Kidney (tissue), 14 donors: ENCODE data around the gene ESRP2. TPM values are rescaled to one million over a fixed set of nuclear protein-coding genes. Genes with fewer than 3 reads are reported as not detected.

Experiments
- DNase-seq, 5 donors: peaks; one replicate each; pipeline ENCODE4 v3.0.0-alpha.2; 2013 to 2020
- FAIRE-seq: peaks from 2 replicates; lab custom pipeline; 2012; peaks lifted over from hg19 to GRCh38; lab: Jason Lieb, UNC
- H3K27ac ChIP-seq, 2 donors: one replicate each; pipeline ENCODE4 v1.7.0; 2013; ENCODE audit warnings: low read depth in 2 of 2, low read length in 2 of 2, inconsistent platforms in 1 of 2
- H3K27me3 ChIP-seq: one replicate; pipeline ENCODE4 v1.7.1; 2013; ENCODE audit warnings: low read length, inconsistent platforms; ENCODE audit not compliant: control insufficient read depth, insufficient read depth
- H3K36me3 ChIP-seq, 3 donors: one replicate each; pipeline versions ENCODE4 v1.7.0 to v1.7.1; 2013; ENCODE audit warnings: low read length in 3 of 3, control low read depth in 1 of 3, inconsistent platforms in 1 of 3; ENCODE audit not compliant: insufficient read depth in 3 of 3, control insufficient read depth in 2 of 3
- H3K4me1 ChIP-seq, 3 donors: one replicate each; pipeline versions ENCODE4 v1.7.0 to v1.7.1; 2013; ENCODE audit warnings: low read length in 3 of 3, inconsistent platforms in 1 of 3, low read depth in 1 of 3; ENCODE audit not compliant: control insufficient read depth in 2 of 3, insufficient read depth in 2 of 3
- H3K4me3 ChIP-seq, 3 donors: one replicate each; pipeline versions ENCODE4 v1.7.0 to v1.8.1; 2013; ENCODE audit warnings: low read length in 3 of 3, control low read depth in 1 of 3, inconsistent platforms in 1 of 3
- H3K9ac ChIP-seq, 3 donors: one replicate each; pipeline versions ENCODE4 v1.7.0 to v1.7.1; 2013; ENCODE audit warnings: low read length in 3 of 3, control low read depth in 1 of 3, inconsistent platforms in 1 of 3
- H3K9me3 ChIP-seq, 3 donors: one replicate each; pipeline versions ENCODE4 v1.7.0 to v1.7.1; 2013; ENCODE audit warnings: low read length in 3 of 3, control low read depth in 1 of 3, inconsistent platforms in 1 of 3; ENCODE audit not compliant: control insufficient read depth in 2 of 3, insufficient read depth in 1 of 3
- CTCF ChIP-seq: IDR thresholded peaks from 3 replicates; pipeline ENCODE4 v1.5.1; 2012; ENCODE audit warnings: mild to moderate bottlenecking, moderate library complexity, borderline replicate concordance; ENCODE audit not compliant: insufficient read depth; ENCODE audit errors: extremely low read depth
- intact Hi-C: fragments of 100-400 bp; cut with DNase I; formaldehyde crosslinking; loops from one replicate; pipeline ENCODE4 v1.11.1; 2022
- polyA plus RNA-seq: library from polyadenylated mRNA; stranded (reverse); fragments of 350-450 nt; fragmentation: Illumina TruSeq; extraction: RNeasy Lipid Tissue Mini Kit (QIAGEN cat#74804); gene quantifications from one replicate; pipeline ENCODE4 v1.2.3, GENCODE V29; 2014; ENCODE audit warnings: low read depth, low replicate concordance; ENCODE audit not compliant: insufficient read depth
- total RNA-seq: library from RNA; stranded (reverse); fragmentation: NEBNext Ultra II Directional; extraction: Animal tissue kit (Norgen Biotek cat#: 25700); gene quantifications from one replicate; pipeline ENCODE4 v1.2.1, GENCODE V29; 2021
- donor health status: control.
- donor health status: control.
- donor health status: control.
- donor health status: control.
- donor health status: control.
- donor health status: DM: yes; HTN: yes; CAD: no.
- donor health status: Normal renal cell carcinoma (clear cell type).

Gene ESRP2
- total and polyA plus RNA-seq, 2 donors from 2014 or later = 19.1 to 32.9 TPM

GRCh38 chr16:68283801-68284598 lies 48.1 kb upstream of the ESRP2 start:
- TF ChIP-seq CTCF = no peak
- Histone ChIP-seq H3K9ac (no peak overlapping the region), H3K4me3 (no peak overlapping the region), H3K4me1 (peaks cover 0 to 21% (median 8%) of the 10 kb centered on the region in 3 donors), H3K36me3 (peaks cover 0 to 3% (median 3%) of the 10 kb centered on the region in 3 donors), H3K27me3 (no peaks in the 10 kb centered on the region), H3K9me3 (no peaks in the 10 kb centered on the region), H3K27ac (peak overlapping the region in 1 of 2 donors; percentile 36)
- DNase-seq (peak in 1 of 5 donors; percentile 66), FAIRE-seq (no peak)
- intact Hi-C loops = no loop called here

GRCh38 chr16:68283346-68283745 lies 47.4 kb upstream of the ESRP2 start:
- intact Hi-C loops = no loop called here
- peak overlapping the region in 1 of 2 donors; percentile 61 for H3K27ac ChIP-seq

GRCh38 chr16:68282064-68282452 lies 46.1 kb upstream of the ESRP2 start:
- no peak overlapping the region for H3K4me3 ChIP-seq
- intact Hi-C loops = no loop called here
- no peak for FAIRE-seq
- H3K9ac ChIP-seq = no peak overlapping the region
- no peak for DNase-seq
- TF ChIP-seq CTCF = no peak
- H3K9me3 ChIP-seq = no peaks in the 10 kb centered on the region
- no peaks in the 10 kb centered on the region for H3K36me3 ChIP-seq
- H3K27ac ChIP-seq = peak overlapping the region in 1 of 2 donors; percentile 20
- no peaks in the 10 kb centered on the region for H3K27me3 ChIP-seq
- peaks cover 0 to 12% (median 4%) of the 10 kb centered on the region in 3 donors for H3K4me1 ChIP-seq

More at GRCh38 chr16:68283346-68283745, 47.4 kb upstream of the ESRP2 start:
- no peaks in the 10 kb centered on the region for H3K9me3 ChIP-seq
- peaks cover 0 to 3% (median 3%) of the 10 kb centered on the region in 3 donors for H3K36me3 ChIP-seq
- H3K9ac ChIP-seq = no peak overlapping the region
- no peak for DNase-seq
- peaks cover 0 to 21% (median 8%) of the 10 kb centered on the region in 3 donors for H3K4me1 ChIP-seq
- no peak for FAIRE-seq
- no peak for TF ChIP-seq CTCF
- no peak overlapping the region for H3K4me3 ChIP-seq
- H3K27me3 ChIP-seq = no peaks in the 10 kb centered on the region
